AG04450 (cell line): Measurements from ENCODE around the gene DOC2B. TPM values are rescaled to one million over a fixed set of nuclear protein-coding genes. Genes with fewer than 3 reads are reported as not detected.

Experiments
- CTCF ChIA-PET: fragments of 300-600, 350-600 bp; formaldehyde crosslinking; extraction: SDS; loops from one replicate; lab custom pipeline; 2022; ENCODE audit warnings: antibody characterized with exemption, inconsistent platforms; lab: Charles Lee
- POLR2A ChIA-PET: fragments of 350-600 bp; formaldehyde crosslinking; extraction: SDS; loops from one replicate; lab custom pipeline; 2021; ENCODE audit warnings: antibody characterized with exemption, inconsistent platforms; lab: Yijun Ruan, JAX
- DNase-seq: peaks from one replicate; pipeline ENCODE4 v3.0.0-alpha.2; 2011; ENCODE audit warnings: low read depth, low spot score
- H3K27ac ChIP-seq: one replicate; pipeline ENCODE4 v1.5.1; 2012; ENCODE audit warnings: low read depth, low read length, control low read depth
- H3K27me3 ChIP-seq: one replicate; pipeline ENCODE4 v1.6.0; 2012; ENCODE audit warnings: low read length; ENCODE audit not compliant: control insufficient read depth, insufficient read depth
- H3K4me3 ChIP-seq: 2 replicates; pipeline ENCODE4 v1.5.1; 2011; ENCODE audit warnings: mild to moderate bottlenecking, low read depth, low read length, control low read depth
- H3K9me3 ChIP-seq: 2 replicates; pipeline ENCODE4 v1.5.1; 2012; ENCODE audit warnings: low read length; ENCODE audit not compliant: control insufficient read depth, insufficient read depth
- CTCF ChIP-seq: IDR thresholded peaks from 2 replicates; pipeline ENCODE4 v1.5.1; 2011; ENCODE audit warnings: low read depth, low read length, control low read depth, inconsistent platforms
- polyA minus RNA-seq: library from RNA; depleted of rRNA, polyadenylated mRNA; stranded (reverse); fragments of >200 nt; gene quantifications from 2 replicates; pipeline ENCODE4 v1.2.3, GENCODE V29; 2011; rRNA and poly(A)+ RNA removed
- polyA plus RNA-seq: library from polyadenylated mRNA; depleted of rRNA; stranded (reverse); fragments of >200 nt; gene quantifications from 2 replicates; pipeline ENCODE4 v1.2.3, GENCODE V29; 2011; rRNA removed

The DOC2B gene
- not detected in 2 replicates for polyA plus RNA-seq
- polyA minus RNA-seq, result not detected in 2 replicates

GRCh38 chr17:181245-182049 is at the start of gene DOC2B:
Gene DOC2B, minus strand, starts transcription at chr17:181650. Its CDS starts 171 bp downstream, at chr17:181479.
- Histone ChIP-seq H3K27me3 (peaks cover 60% of the 10 kb centered on the region), H3K4me3 (no peak within 1 kb of the TSS), H3K9me3 (no peaks in the 10 kb centered on the region), H3K27ac (no peak within 1 kb of the TSS)
- no peak for TF ChIP-seq CTCF
- POLR2A ChIA-PET, result no interaction called here
- DNase-seq, result no peak
- CTCF ChIA-PET, result no interaction called here

GRCh38 chr17:230395-230770 is 48.9 kb upstream of the DOC2B start:
- Histone ChIP-seq H3K27ac (no peak overlapping the region), H3K27me3 (peaks cover 28% of the 10 kb centered on the region), H3K9me3 (no peaks in the 10 kb centered on the region; the same call in 1 of the 2 replicates), H3K4me3 (no peak overlapping the region)
- TF ChIP-seq CTCF, result no peak
- ChIA-PET CTCF (no interaction called here), POLR2A (no interaction called here)
- DNase-seq, result no peak

- POLR2A ChIA-PET, result no interaction called here
- Histone ChIP-seq H3K4me3 (no peak overlapping the region), H3K27me3 (peaks cover 25% of the 10 kb centered on the region), H3K27ac (no peak overlapping the region), H3K9me3 (no peaks in the 10 kb centered on the region)
- TF ChIP-seq CTCF, result no peak
- CTCF ChIA-PET, result no interaction called here
- DNase-seq, result no peak
These were observed 48.4 kb upstream of the DOC2B start for GRCh38 chr17:229709-230394.

- peaks cover 25% of the 10 kb centered on the region for H3K27me3 ChIP-seq
- H3K4me3 ChIP-seq, result no peak overlapping the region
- no peak for TF ChIP-seq CTCF
- H3K27ac ChIP-seq, result no peak overlapping the region
- ChIA-PET CTCF (no interaction called here), POLR2A (no interaction called here)
- DNase-seq, result no peak
- H3K9me3 ChIP-seq, result peaks cover 2% of the 10 kb centered on the region; the same call in 1 of the 2 replicates
These were observed 47.7 kb upstream of the DOC2B start for GRCh38 chr17:228951-229708.
